Gastroesophageal sphincter (tissue), 4 donors: ENCODE results near the gene E4F1. TPM values are rescaled to one million over a fixed set of nuclear protein-coding genes. Genes with fewer than 3 reads are reported as not detected.

Experiments
- ATAC-seq: fragments of 150-250 bp; one replicate; pipeline ENCODE4 v1.9.1; 2016; ENCODE audit warnings: mild to moderate bottlenecking, moderate library complexity
- H3K27ac ChIP-seq, 4 donors: fragments of 200-600 bp; sonication (generic) in 3 of 4; 1 replicate in 3 of 4; 2 replicates in 1 of 4; pipeline ENCODE4 v1.5.1; 2016 to 2019
- H3K27me3 ChIP-seq: fragments of 200-600 bp; sonication (generic); one replicate; pipeline ENCODE4 v1.5.1; 2019
- H3K36me3 ChIP-seq, 2 donors: fragments of 200-600 bp; sonication (generic); one replicate each; pipeline ENCODE4 v1.5.1; 2019; ENCODE audit warnings: control low read depth in 1 of 2
- H3K4me1 ChIP-seq, 3 donors: fragments of 200-600 bp; sonication (generic); 1 replicate in 2 of 3; 2 replicates in 1 of 3; pipeline ENCODE4 v1.5.1; 2016 to 2019; ENCODE audit warnings: control low read depth in 2 of 3
- H3K4me3 ChIP-seq, 2 donors: fragments of 200-600 bp; sonication (generic); one replicate each; pipeline ENCODE4 v1.5.1; 2019; ENCODE audit warnings: mild to moderate bottlenecking in 1 of 2, moderate library complexity in 1 of 2
- H3K9me3 ChIP-seq, 3 donors: fragments of 200-600 bp; sonication (generic); one replicate each; pipeline ENCODE4 v1.5.1; 2017 to 2019; ENCODE audit warnings: control low read depth in 2 of 3
- EP300 ChIP-seq: sonication (generic); formaldehyde crosslinking; IDR thresholded peaks from one replicate; pipeline ENCODE4 v1.6.1; 2017; ENCODE audit warnings: antibody characterized with exemption, mild to moderate bottlenecking
- POLR2A ChIP-seq, 2 donors: fragments of 450-650 bp; IDR thresholded peaks; one replicate each; pipeline ENCODE4 v1.6.1; 2017; ENCODE audit warnings: antibody characterized with exemption in 2 of 2, mild to moderate bottlenecking in 2 of 2, moderate library complexity in 1 of 2
- POLR2AphosphoS5 ChIP-seq: sonication (generic); formaldehyde crosslinking; IDR thresholded peaks from one replicate; pipeline ENCODE4 v1.6.1; 2017; ENCODE audit warnings: antibody characterized with exemption
- WGBS, 2 donors: methylation state at CpG; one replicate each; pipeline ENCODE4 v1.1.5; 2018; ENCODE audit warnings: low coverage in 1 of 2; 5-methylcytosine and 5-hydroxymethylcytosine counted together
- total RNA-seq, 4 donors: library from RNA; depleted of rRNA; stranded (reverse); fragments of >200 nt; gene quantifications; one replicate each; pipeline ENCODE4 v1.1.0, GENCODE V29; 2016
- TF ChIP-seq, protein P1 (sequence below), 4 experiments: fragments of 200-600 bp in 2 of 4; fragments of 450-650 bp in 2 of 4; sonication (generic) in 1 of 4; IDR thresholded peaks; one replicate each; pipeline ENCODE4 v1.5.1; 2017 to 2019; ENCODE audit warnings: antibody characterized with exemption in 4 of 4, mild to moderate bottlenecking in 2 of 4, moderate library complexity in 2 of 4

Gene E4F1
- total RNA-seq, 4 donors from 2014 or later: 23.1 to 35.2 (median 28.8) TPM

DNA sequence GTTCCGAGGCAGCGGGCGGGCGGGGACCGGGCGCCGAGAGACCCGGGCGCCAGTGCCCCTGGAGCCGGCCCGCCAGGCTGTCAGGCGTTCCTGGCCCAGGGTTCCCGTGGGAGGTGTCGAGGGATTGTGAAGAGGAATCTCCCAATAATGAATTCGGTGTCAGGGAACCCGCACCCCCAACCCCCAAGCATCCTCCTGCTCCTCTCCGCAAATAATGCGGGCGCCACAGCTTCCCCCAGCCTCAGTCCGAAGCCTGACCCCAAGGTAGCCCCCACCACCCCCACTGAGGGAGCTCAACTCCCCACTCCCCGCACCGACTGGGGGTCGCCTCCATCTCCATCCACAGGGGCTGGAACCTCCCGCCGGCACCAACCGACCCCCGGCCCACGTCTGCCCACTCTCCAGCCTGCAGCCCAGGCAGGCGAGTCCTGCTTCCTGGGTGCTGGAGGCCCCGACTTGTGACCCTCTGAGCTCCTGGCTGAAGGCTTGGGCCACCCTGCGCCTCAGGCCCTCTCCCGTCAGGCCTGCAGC, 26.3 kb upstream of the E4F1 start:
- H3K36me3 ChIP-seq: no peaks in the 10 kb centered on the region
- H3K9me3 ChIP-seq: no peaks in the 10 kb centered on the region
- H3K4me1 ChIP-seq: peaks cover 0 to 22% (median 9%) of the 10 kb centered on the region in 3 donors
- H3K27me3 ChIP-seq: peaks cover 61% of the 10 kb centered on the region
- H3K27ac ChIP-seq: no peak overlapping the region
- no peak for ATAC-seq
- no peak for TF ChIP-seq POLR2A (IDR thresholded peaks at IDR 0.05)
- TF ChIP-seq POLR2AphosphoS5: no peak
- no peak for TF ChIP-seq EP300
- TF ChIP-seq, protein P1, sequence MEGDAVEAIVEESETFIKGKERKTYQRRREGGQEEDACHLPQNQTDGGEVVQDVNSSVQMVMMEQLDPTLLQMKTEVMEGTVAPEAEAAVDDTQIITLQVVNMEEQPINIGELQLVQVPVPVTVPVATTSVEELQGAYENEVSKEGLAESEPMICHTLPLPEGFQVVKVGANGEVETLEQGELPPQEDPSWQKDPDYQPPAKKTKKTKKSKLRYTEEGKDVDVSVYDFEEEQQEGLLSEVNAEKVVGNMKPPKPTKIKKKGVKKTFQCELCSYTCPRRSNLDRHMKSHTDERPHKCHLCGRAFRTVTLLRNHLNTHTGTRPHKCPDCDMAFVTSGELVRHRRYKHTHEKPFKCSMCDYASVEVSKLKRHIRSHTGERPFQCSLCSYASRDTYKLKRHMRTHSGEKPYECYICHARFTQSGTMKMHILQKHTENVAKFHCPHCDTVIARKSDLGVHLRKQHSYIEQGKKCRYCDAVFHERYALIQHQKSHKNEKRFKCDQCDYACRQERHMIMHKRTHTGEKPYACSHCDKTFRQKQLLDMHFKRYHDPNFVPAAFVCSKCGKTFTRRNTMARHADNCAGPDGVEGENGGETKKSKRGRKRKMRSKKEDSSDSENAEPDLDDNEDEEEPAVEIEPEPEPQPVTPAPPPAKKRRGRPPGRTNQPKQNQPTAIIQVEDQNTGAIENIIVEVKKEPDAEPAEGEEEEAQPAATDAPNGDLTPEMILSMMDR (IDR thresholded peaks at IDR 0.05): no peak
- peak overlapping the region in 1 of 2 donors; percentile 58 for H3K4me3 ChIP-seq
- WGBS, 2 donors: 12 to 50% methylated on average over 4 to 11 of the region's 32 CpGs

DNA sequence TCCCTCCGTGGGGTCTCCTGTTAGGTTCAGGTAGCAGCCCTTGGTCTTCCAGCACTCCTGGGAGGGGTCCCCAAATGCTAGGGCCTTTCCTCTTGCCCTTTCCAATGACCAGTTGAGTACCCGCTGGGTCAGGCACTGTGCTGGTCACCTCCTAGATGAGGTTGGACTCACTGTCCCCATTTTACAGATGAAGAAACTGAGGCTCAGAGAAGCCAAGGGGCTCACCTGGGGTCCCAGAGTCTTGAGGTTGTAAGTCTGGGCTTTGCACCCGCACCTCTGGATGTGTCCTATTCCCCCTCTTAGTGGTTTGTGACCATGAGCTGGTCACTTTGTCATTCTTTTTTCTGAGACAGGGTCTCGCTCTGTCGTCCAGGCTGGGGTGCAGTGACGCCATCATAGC, 25.6 kb upstream of the E4F1 start:
- TF ChIP-seq POLR2AphosphoS5 (no peak), POLR2A (IDR thresholded peaks at IDR 0.05) (no peak), EP300 (no peak)
- TF ChIP-seq, protein P1 (IDR thresholded peaks at IDR 0.05): no peak
- Histone ChIP-seq H3K4me1 (peaks cover 0 to 22% (median 9%) of the 10 kb centered on the region in 3 donors), H3K27ac (no peak overlapping the region), H3K27me3 (peaks cover 56% of the 10 kb centered on the region), H3K9me3 (no peaks in the 10 kb centered on the region), H3K4me3 (no peak overlapping the region), H3K36me3 (no peaks in the 10 kb centered on the region)
- 67% methylated on average over 3 of the region's 6 CpGs; no CpG with 5 or more reads in 1 of the 2 donors for WGBS, 2 donors
- no peak for ATAC-seq

DNA sequence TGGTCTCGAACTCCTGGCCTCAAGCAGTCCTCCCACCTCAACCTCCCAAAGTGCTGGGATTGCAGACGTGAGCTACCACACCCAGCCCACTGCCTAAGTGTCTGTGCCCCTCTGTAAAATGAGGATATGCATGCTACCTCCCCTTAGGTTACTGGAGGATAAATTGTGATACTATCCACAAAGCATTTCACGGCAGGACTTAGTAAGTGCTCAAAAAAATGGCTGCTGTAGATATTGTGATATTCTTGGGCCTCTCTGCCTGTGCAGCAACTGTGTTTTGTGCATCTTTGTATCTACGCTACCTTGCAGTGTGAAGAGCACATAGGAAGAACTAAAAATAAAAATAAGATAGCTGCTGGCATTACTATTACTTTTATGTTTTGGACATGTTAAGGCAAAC, 25.1 kb upstream of the E4F1 start:
- peaks cover 0 to 22% (median 9%) of the 10 kb centered on the region in 3 donors for H3K4me1 ChIP-seq
- no peak for TF ChIP-seq POLR2A (IDR thresholded peaks at IDR 0.05)
- TF ChIP-seq EP300: no peak
- TF ChIP-seq POLR2AphosphoS5: no peak
- TF ChIP-seq, protein P1 (IDR thresholded peaks at IDR 0.05): no peak
- H3K36me3 ChIP-seq: no peaks in the 10 kb centered on the region
- no peaks in the 10 kb centered on the region for H3K9me3 ChIP-seq
- H3K27ac ChIP-seq: no peak overlapping the region
- no peak overlapping the region for H3K4me3 ChIP-seq
- WGBS, 2 donors: 61 to 83% methylated on average over 1 to 4 of the region's 4 CpGs
- no peak for ATAC-seq
- peaks cover 51% of the 10 kb centered on the region for H3K27me3 ChIP-seq

DNA sequence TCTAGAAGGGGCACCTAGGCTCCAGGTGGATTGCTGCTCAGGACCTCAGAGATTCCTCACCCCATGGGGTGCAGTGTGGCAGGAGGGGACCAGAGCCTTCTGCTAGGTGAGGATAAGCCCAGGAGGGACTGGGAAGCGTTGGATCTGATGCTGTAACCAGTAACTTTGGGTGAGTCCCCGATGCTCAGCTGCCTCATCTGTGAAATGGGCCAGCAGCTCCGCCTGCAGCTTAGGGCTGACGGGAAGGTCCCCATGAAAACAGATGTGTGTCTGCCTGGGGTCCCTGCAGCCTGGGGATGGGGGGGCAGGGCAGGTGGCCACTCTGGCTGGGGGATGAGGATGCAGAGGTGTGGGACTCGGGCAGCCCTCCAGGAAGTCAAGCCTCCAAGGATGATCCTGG, 24.3 kb upstream of the E4F1 start:
- no peak for TF ChIP-seq POLR2AphosphoS5
- no peak for TF ChIP-seq EP300
- TF ChIP-seq, protein P1 (IDR thresholded peaks at IDR 0.05): no peak
- TF ChIP-seq POLR2A (IDR thresholded peaks at IDR 0.05): no peak
- WGBS, 2 donors: 60 to 67% methylated on average over 1 of the region's 5 CpGs

DNA sequence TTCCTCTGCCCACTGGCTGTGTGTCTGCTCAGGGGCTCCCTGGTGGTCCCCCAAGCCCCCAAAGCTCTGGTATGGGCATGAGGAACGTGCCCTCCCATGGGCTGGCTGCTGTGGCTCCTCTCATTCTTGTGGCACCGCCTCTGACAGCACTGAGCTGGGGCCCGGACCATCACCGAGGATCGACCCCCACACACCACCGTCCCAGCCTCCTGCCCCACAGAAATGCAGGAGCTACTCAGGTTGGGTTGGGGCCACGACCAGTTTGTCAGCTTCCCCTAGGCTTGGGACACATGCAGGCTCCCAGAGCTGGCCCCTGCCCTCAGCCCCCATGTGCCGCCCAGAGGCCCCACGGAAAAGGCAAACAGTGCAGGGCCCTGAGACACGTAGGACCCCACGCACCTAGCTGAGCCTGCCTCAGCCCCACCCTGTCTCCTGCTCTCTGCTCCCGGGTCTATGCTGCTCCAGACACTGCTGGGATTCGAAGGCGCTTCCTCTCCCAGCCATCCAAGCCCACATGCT, 23.7 kb upstream of the E4F1 start:
- no peak for ATAC-seq
- H3K36me3 ChIP-seq: no peaks in the 10 kb centered on the region
- peaks cover 37% of the 10 kb centered on the region for H3K27me3 ChIP-seq
- no peak overlapping the region for H3K4me3 ChIP-seq
- no peak overlapping the region for H3K27ac ChIP-seq
- no peaks in the 10 kb centered on the region for H3K9me3 ChIP-seq
- TF ChIP-seq, protein P1 (IDR thresholded peaks at IDR 0.05): no peak
- TF ChIP-seq POLR2AphosphoS5 (no peak), EP300 (no peak), POLR2A (IDR thresholded peaks at IDR 0.05) (no peak)
- H3K4me1 ChIP-seq: peaks cover 0 to 25% (median 10%) of the 10 kb centered on the region in 3 donors
- no CpG with 5 or more reads among the region's 14 CpGs for WGBS, 2 donors

More for the DNA sequence above, 24.3 kb upstream of the E4F1 start:
- Histone ChIP-seq H3K27me3 (peaks cover 43% of the 10 kb centered on the region), H3K4me1 (peaks cover 0 to 22% (median 9%) of the 10 kb centered on the region in 3 donors), H3K36me3 (no peaks in the 10 kb centered on the region), H3K4me3 (no peak overlapping the region), H3K27ac (no peak overlapping the region), H3K9me3 (no peaks in the 10 kb centered on the region)
- no peak for ATAC-seq
